ENCODE measurements around the gene COA1.
"Not testable (repeated sequence)": the region's sequence is repeated elsewhere in the genome, so short reads cannot be mapped to it uniquely, and the experiment has no call there.

Gene COA1

GRCh38 chr7:43725251-43725650 is 4.1 kb downstream of the COA1 start:
- no peak for DNase-seq

- DNase-seq, result no peak
Observed at GRCh38 chr7:43723007-43723341, 6.3 kb downstream of the COA1 start.

GRCh38 chr7:43721193-43721806 is 8.0 kb downstream of the COA1 start:
- no peak for DNase-seq

GRCh38 chr7:43716598-43716997 is 12.7 kb downstream of the COA1 start:
- no peak for DNase-seq

GRCh38 chr7:43715966-43716365 is 13.4 kb downstream of the COA1 start:
- DNase-seq, result not testable (repeated sequence)

- DNase-seq, result no peak
Observed at GRCh38 chr7:43711503-43711902, 17.8 kb downstream of the COA1 start.

- DNase-seq, result not testable (repeated sequence)
Observed at GRCh38 chr7:43708055-43708454, 21.3 kb downstream of the COA1 start.

GRCh38 chr7:43703573-43703972 is 25.8 kb downstream of the COA1 start:
- DNase-seq, result no peak

GRCh38 chr7:43702974-43703373 is 26.3 kb downstream of the COA1 start:
- no peak for DNase-seq

GRCh38 chr7:43701929-43702328 is 27.4 kb downstream of the COA1 start:
- no peak for DNase-seq

- DNase-seq, result no peak
Observed at GRCh38 chr7:43701500-43701854, 27.8 kb downstream of the COA1 start.

- no peak for DNase-seq
Observed at GRCh38 chr7:43700646-43701499, 28.4 kb downstream of the COA1 start.

- no peak for DNase-seq
Observed at GRCh38 chr7:43700059-43700501, 29.2 kb downstream of the COA1 start.

GRCh38 chr7:43698460-43699255 is 30.7 kb downstream of the COA1 start:
- no peak for DNase-seq

GRCh38 chr7:43697690-43698089 is 31.6 kb downstream of the COA1 start:
- DNase-seq, result no peak

GRCh38 chr7:43695365-43695764 is 34.0 kb downstream of the COA1 start:
- no peak for DNase-seq

- no peak for DNase-seq
Observed at GRCh38 chr7:43694399-43694748, 34.9 kb downstream of the COA1 start.

GRCh38 chr7:43693687-43694398 is 35.5 kb downstream of the COA1 start:
- no peak for DNase-seq

- DNase-seq, result no peak
Observed at GRCh38 chr7:43692582-43693373, 36.5 kb downstream of the COA1 start.

GRCh38 chr7:43691611-43692010 is 37.7 kb downstream of the COA1 start:
- DNase-seq, result no peak

GRCh38 chr7:43689115-43689514 is 40.2 kb downstream of the COA1 start:
- DNase-seq, result no peak

- not testable (repeated sequence) for DNase-seq
Observed at GRCh38 chr7:43687866-43688265, 41.5 kb downstream of the COA1 start.

All from NCI-H1436 treated with DMSO at 0.1 percent for 48 hours (cell line).